Fibroblast of the aortic adventitia (primary cell): ENCODE results near the gene MBD3. TPM values are rescaled to one million over a fixed set of nuclear protein-coding genes. Genes with fewer than 3 reads are reported as not detected.
A peak's percentile ranks its signal among the peaks of the same experiment; 100 is the strongest.

Experiments
- DNase-seq: peaks from one replicate; pipeline ENCODE4 v3.0.0-alpha.2; 2010; ENCODE audit warnings: low read depth
- H3K4me3 ChIP-seq: 2 replicates; pipeline ENCODE4 v1.5.1; 2011; ENCODE audit warnings: low read depth, mild to moderate bottlenecking, control low read depth, low read length, moderate library complexity
- total RNA-seq: library from RNA; depleted of rRNA; stranded (reverse); fragments of >200 nt; gene quantifications from 2 replicates; pipeline ENCODE4 v1.2.3, GENCODE V29; 2012; ENCODE audit warnings: low replicate concordance
- TF ChIP-seq, protein P1 (sequence below): IDR thresholded peaks from 2 replicates; pipeline ENCODE4 v1.5.1; 2011; ENCODE audit warnings: mild to moderate bottlenecking, low read length, control low read depth, inconsistent platforms; ENCODE audit not compliant: insufficient read depth

MBD3 gene
- total RNA-seq, 1 donor = 66.3 TPM

DNA sequence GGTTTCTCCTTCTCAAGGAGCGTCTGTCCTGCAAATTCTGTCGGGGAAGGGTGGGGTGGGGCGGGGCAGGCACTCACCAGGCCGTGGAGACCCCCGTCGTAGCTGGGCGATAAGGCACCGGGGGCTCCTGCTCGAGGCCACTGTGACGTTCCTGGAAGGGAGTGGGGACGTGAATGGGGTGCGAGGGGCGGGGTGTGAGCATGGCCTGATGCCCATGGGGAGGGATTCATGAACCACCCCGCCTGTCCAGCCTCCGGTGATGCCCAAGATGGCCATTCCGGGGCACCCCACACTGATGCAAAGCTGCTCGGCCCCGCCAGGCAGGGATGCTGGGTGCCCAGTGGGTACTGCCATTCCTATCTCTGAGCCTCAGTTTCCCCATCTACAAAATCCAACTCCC is 27.0 kb upstream of the MBD3 start:
- TF ChIP-seq, protein P1, sequence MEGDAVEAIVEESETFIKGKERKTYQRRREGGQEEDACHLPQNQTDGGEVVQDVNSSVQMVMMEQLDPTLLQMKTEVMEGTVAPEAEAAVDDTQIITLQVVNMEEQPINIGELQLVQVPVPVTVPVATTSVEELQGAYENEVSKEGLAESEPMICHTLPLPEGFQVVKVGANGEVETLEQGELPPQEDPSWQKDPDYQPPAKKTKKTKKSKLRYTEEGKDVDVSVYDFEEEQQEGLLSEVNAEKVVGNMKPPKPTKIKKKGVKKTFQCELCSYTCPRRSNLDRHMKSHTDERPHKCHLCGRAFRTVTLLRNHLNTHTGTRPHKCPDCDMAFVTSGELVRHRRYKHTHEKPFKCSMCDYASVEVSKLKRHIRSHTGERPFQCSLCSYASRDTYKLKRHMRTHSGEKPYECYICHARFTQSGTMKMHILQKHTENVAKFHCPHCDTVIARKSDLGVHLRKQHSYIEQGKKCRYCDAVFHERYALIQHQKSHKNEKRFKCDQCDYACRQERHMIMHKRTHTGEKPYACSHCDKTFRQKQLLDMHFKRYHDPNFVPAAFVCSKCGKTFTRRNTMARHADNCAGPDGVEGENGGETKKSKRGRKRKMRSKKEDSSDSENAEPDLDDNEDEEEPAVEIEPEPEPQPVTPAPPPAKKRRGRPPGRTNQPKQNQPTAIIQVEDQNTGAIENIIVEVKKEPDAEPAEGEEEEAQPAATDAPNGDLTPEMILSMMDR = no peak
- H3K4me3 ChIP-seq = no peak overlapping the region
- DNase-seq = no peak

DNA sequence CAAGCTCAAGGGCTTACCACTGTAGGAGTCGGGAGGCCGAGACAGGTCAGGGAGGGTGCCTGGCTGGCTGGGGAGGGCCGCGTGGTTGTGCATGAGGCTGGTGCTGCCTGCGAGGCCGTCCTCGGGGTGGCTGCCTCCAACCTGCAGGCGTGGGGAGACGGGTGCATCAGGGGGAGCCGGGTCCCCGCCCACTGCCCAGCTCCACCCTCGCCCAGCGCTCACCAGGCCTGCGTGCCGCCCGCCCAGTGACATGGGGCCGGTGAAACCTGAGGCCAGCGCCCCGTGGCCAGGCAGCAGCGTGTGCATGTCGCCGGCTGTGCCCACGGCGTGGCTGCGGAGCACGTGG is 26.4 kb upstream of the MBD3 start:
- no peak overlapping the region for H3K4me3 ChIP-seq
- TF ChIP-seq, protein P1 = no peak
- DNase-seq = no peak

DNA sequence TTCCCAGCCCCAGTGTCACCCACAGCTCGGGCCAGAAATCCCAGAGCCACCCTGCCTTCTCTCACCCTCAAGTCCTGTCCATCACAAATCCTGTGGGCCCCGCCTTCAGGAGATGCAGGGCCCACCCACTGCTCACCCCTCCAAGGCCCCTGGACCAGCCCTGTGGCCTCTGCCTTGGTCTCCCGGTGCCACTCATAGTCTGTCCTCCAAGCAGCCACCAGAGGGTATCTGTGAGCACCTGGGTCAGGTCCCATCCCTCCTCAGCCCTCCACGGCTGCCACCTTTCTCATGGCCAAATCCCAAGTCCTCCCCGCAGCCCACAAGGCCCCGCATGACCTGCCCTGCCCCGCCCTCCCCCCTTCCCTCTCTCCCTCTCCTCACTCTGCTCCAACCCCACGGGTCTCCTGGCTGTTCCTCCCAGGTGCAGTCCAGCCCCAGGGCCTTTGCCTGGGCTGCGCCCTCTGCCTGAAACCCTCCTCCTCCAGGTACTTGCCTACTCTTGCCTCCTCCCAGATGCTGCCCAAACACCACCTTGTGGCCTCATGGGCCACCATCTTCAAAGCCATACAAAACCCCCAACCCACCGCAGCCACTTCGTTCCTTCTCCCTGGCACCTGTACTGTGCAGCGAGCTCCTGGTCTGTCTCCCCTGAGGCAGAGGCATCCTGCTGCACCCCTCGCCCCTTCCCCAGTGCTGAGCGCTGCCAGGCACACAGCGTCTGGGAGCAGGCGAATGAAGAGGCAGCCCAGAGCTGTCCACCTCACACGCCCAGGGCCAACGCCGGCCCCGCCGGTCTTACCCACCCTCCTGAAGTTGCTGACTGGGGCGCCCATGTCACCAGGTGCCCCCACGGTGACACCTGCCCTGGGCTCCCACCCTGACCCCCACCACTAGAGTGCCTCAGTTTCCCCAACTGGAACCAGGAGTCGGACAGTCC is 25.8 kb upstream of the MBD3 start:
- peak; percentile 16 for DNase-seq
- no peak overlapping the region for H3K4me3 ChIP-seq
- TF ChIP-seq, protein P1 = peak; percentile 27

DNA sequence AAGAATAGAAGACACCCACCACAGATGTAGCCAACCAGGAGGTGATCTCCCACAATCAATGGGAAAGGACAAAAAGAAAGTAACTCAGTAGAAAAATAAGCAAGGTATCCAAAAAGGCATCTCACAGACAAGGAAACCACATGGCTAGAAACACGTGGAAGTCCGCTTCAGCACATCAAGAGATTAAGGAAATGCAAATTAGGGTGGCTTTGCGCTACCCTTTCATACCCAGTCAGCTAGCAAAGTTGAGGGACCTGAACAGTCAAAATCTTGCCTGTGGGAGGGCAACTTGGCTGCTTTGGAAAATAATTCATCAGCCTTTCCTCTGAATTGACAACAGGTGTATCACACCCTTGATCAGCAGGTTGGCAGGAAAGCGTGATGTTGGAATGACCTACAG is 24.2 kb upstream of the MBD3 start:
- TF ChIP-seq, protein P1 = no peak
- no peak overlapping the region for H3K4me3 ChIP-seq
- DNase-seq = no peak

DNA sequence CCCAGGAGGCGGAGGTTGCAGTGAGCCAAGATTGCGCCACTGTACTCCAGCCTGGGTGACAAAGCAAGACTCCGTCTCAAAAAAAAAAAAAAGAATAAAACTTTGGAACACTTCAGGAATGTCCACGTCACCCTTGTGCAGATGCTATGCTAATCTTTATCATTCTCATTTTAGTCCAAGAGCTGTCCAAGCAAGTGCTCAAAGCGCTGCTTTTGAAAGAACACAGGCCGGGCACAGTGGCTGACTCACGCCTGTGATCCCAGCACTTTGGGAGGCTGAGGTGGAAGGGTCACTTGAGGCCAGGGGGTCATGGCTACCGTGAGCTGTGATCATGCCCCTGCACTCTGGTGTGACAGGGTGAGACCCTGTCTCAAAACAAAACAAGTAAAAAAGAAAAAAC is 23.7 kb upstream of the MBD3 start:
- DNase-seq = peak; percentile 75
- TF ChIP-seq, protein P1 = no peak
- no peak overlapping the region for H3K4me3 ChIP-seq

DNA sequence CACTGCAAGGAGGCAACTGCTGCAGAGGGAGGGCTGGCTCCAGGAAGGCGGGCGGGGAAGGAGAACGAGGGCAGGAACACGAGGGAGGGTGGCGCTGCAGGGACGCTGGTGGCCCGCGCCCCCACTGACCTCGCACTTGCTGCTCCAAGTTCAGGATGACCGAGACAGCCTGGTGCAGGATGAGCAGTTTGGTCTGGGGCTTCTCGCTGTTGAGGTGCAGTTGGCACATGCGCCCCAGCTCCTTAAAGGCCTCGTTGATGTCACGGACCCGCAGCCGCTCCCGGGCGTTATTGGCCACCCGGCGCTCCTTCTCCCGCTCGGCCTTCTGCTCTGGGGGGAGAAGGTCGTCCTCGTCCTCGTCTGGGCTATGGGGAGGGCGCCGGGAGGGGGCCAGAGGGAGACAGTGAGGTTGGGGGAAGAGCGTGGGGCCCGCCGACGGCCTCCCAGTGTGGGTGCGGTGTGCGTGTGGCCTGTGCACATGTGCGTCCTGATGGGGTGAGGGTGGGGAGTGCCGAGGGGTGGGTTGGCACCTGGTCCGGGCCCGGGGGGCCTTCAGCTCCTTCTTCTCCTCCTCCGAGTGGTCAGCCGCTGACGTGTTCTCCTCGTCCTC is 22.6 kb upstream of the MBD3 start:
- no peak overlapping the region for H3K4me3 ChIP-seq
- no peak for DNase-seq
- TF ChIP-seq, protein P1 = no peak
